Stimulated activated naive CD4-positive, alpha-beta T cell (primary cell): ENCODE data around the gene NRXN3.

Source experiments
- DNase-seq, 6 experiments: peaks; one replicate each; lab custom pipeline; 2025; lab: John Stamatoyannopoulos, UW

NRXN3 gene

GRCh38 chr14:78173346-78174035 lies 3.3 kb downstream of the NRXN3 start:
- no peak for DNase-seq

GRCh38 chr14:78175412-78175811 lies 5.2 kb downstream of the NRXN3 start:
- no peak for DNase-seq

GRCh38 chr14:78178071-78178470 lies 7.9 kb downstream of the NRXN3 start:
- no peak for DNase-seq

- DNase-seq: no peak
These were observed 8.8 kb downstream of the NRXN3 start for GRCh38 chr14:78178971-78179370.

GRCh38 chr14:78181270-78181669 lies 11.1 kb downstream of the NRXN3 start:
- no peak for DNase-seq

GRCh38 chr14:78182722-78183121 lies 12.5 kb downstream of the NRXN3 start:
- DNase-seq: no peak

- DNase-seq: no peak
These were observed 14.0 kb downstream of the NRXN3 start for GRCh38 chr14:78184157-78184556.

- DNase-seq: no peak
These were observed 16.1 kb downstream of the NRXN3 start for GRCh38 chr14:78186277-78186676.

GRCh38 chr14:78188882-78189281 lies 18.7 kb downstream of the NRXN3 start:
- no peak for DNase-seq

GRCh38 chr14:78195431-78195830 lies 25.3 kb downstream of the NRXN3 start:
- no peak for DNase-seq

- no peak for DNase-seq
These were observed 26.1 kb downstream of the NRXN3 start for GRCh38 chr14:78196323-78196722.

GRCh38 chr14:78197051-78197450 lies 26.9 kb downstream of the NRXN3 start:
- DNase-seq: no peak

GRCh38 chr14:78202163-78202562 lies 32.0 kb downstream of the NRXN3 start:
- DNase-seq: no peak

- DNase-seq: no peak
These were observed 32.8 kb downstream of the NRXN3 start for GRCh38 chr14:78202976-78203375.

GRCh38 chr14:78207414-78207813 lies 37.2 kb downstream of the NRXN3 start:
- DNase-seq: no peak

- DNase-seq: no peak
These were observed 50.1 kb downstream of the NRXN3 start for GRCh38 chr14:78220273-78220672.

- DNase-seq: no peak
These were observed 52.6 kb downstream of the NRXN3 start for GRCh38 chr14:78222746-78223145.

GRCh38 chr14:78227248-78228077 lies 57.3 kb downstream of the NRXN3 start:
- no peak for DNase-seq

- DNase-seq: no peak
These were observed 58.6 kb downstream of the NRXN3 start for GRCh38 chr14:78228702-78229327.

GRCh38 chr14:78232231-78233000 lies 62.2 kb downstream of the NRXN3 start:
- no peak for DNase-seq

- DNase-seq: no peak
These were observed 68.0 kb downstream of the NRXN3 start for GRCh38 chr14:78238141-78238540.

GRCh38 chr14:78240567-78240966 lies 70.4 kb downstream of the NRXN3 start:
- no peak for DNase-seq
